NB4 (cell line): Measurements from ENCODE around the gene CCDC15.

Experiments used
- DNase-seq: peaks from one replicate; pipeline ENCODE4 v3.0.0; 2010; ENCODE audit warnings: low read depth
- H3K4me3 ChIP-seq: one replicate; pipeline ENCODE4 v1.5.1; 2011; ENCODE audit warnings: mild to moderate bottlenecking, low read depth, low read length, moderate library complexity
- CTCF ChIP-seq: IDR thresholded peaks from one replicate; pipeline ENCODE4 v1.5.1; 2012; ENCODE audit warnings: low read depth, low read length
- MYC ChIP-seq: IDR thresholded peaks from 2 replicates; pipeline ENCODE4 v1.6.1; 2011; ENCODE audit warnings: low read depth, low read length
- POLR2A ChIP-seq: IDR thresholded peaks from 2 replicates; pipeline ENCODE4 v1.6.1; 2011; ENCODE audit warnings: mild to moderate bottlenecking; ENCODE audit not compliant: insufficient read length; ENCODE audit errors: extremely low read depth
- TF ChIP-seq, protein P1 (sequence below): IDR thresholded peaks from 2 replicates; pipeline ENCODE4 v1.6.1; 2011; ENCODE audit warnings: low read depth, low read length

CCDC15 gene

GRCh38 chr11:124977006-124977405 lies 23.0 kb downstream of the CCDC15 start:
- TF ChIP-seq MYC: no peak
- DNase-seq: no peak

GRCh38 chr11:124978316-124978715 lies 24.3 kb downstream of the CCDC15 start:
- no peak for TF ChIP-seq MYC
- TF ChIP-seq CTCF: no peak
- no peak for TF ChIP-seq POLR2A
- TF ChIP-seq, protein P1, sequence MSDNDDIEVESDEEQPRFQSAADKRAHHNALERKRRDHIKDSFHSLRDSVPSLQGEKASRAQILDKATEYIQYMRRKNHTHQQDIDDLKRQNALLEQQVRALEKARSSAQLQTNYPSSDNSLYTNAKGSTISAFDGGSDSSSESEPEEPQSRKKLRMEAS: no peak
- no peak for DNase-seq
- no peak overlapping the region for H3K4me3 ChIP-seq

More at GRCh38 chr11:124977006-124977405, 23.0 kb downstream of the CCDC15 start:
- H3K4me3 ChIP-seq: no peak overlapping the region

DNA sequence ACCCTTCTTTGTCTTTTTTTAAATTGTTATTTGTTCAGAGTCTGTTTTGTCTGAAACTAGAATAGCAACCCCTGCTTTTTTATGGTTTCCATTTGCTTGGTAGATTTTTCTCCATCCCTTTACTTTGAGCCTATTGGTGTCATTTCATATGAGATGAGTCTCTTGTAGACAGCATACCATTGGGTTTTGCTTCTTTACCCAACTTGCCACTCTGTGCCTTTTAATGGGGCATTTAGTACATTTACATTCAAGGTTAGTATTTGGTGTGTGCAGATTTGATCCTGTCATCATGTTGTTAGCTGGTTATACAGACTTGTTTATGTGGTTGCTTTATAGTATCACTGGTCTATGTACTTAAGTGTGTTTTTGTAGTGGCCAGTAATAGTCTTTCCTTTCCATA lies 28.0 kb downstream of the CCDC15 start:
- no peak for TF ChIP-seq CTCF
- no peak for TF ChIP-seq MYC
- TF ChIP-seq, protein P1: no peak
- no peak for TF ChIP-seq POLR2A
- no peak for DNase-seq
- no peak overlapping the region for H3K4me3 ChIP-seq

DNA sequence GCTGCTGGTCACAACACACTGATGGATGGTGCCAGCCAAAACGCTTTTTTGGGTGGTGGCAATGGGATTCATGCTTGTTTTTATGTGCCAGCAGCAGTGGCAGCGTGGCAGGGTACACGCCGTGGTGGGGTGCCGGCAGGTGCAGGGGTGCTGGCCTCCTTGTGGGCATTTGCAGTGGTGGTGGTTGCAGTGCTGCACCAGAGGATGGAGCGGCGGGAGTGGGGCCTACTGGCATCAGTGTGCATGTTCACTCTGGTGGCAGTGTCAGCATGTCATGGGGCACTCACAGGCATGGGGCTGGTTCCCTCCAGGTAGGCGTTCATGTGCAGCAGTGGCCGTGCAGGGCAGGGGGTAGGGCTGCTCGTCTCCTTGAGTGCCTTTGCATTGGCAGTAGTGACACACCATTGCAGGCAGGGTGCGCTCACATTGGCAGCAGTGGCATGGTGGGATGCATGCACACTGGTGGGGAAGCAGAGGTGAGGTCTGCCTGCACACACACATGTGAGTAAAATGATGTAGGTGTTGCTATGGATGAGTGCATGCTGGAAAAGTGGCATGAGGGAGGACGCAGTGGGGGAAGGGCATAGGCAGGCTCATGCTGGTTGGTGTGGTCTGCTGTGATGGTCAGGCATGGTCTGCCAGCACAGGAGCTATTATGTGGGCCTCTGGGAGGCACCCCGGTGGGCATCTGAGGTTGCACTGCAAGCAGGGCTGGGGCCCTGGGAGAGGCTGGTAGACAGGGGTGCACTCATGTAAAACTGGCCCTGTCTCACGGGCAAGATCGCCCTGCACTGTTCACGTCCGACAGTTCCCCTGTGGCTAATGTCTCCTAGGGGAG lies 29.9 kb downstream of the CCDC15 start:
- H3K4me3 ChIP-seq: no peak overlapping the region
- TF ChIP-seq MYC (no peak), POLR2A (no peak), CTCF (no peak)
- TF ChIP-seq, protein P1: no peak
- no peak for DNase-seq

- H3K4me3 ChIP-seq: no peak overlapping the region
- no peak for DNase-seq
- TF ChIP-seq POLR2A (no peak), MYC (no peak), CTCF (no peak)
- TF ChIP-seq, protein P1: no peak
These were observed 30.5 kb downstream of the CCDC15 start for GRCh38 chr11:124984512-124984854.

GRCh38 chr11:124987096-124987495 lies 33.1 kb downstream of the CCDC15 start:
- DNase-seq: no peak
- TF ChIP-seq CTCF (no peak), POLR2A (no peak), MYC (no peak)
- TF ChIP-seq, protein P1: no peak
- H3K4me3 ChIP-seq: no peak overlapping the region
